Caki2 (cell line): ENCODE data around the gene PTPRCAP. TPM values are rescaled to one million over a fixed set of nuclear protein-coding genes. Genes with fewer than 3 reads are reported as not detected.
A peak's percentile ranks its signal among the peaks of the same experiment; 100 is the strongest.
"Not testable (repeated sequence)": the region's sequence is repeated elsewhere in the genome, so short reads cannot be mapped to it uniquely, and the experiment has no call there.

Source experiments
- DNase-seq: peaks from one replicate; pipeline ENCODE4 v3.0.0-alpha.2; 2015; ENCODE audit warnings: low read depth
- in situ Hi-C: cut with HindIII; loops from 2 replicates; pipeline ENCODE4 v1.10.0; 2016; ENCODE audit warnings: low sequenced_read_pairs, low pct_unique_long_range_greater_than_20kb, mixed read lengths
- total RNA-seq: library from RNA; depleted of rRNA; stranded (reverse); fragments of >200 nt; shearing (Covaris generic); gene quantifications from 2 replicates; pipeline ENCODE4 v1.2.3, GENCODE V29; 2014; ENCODE audit warnings: low replicate concordance

Gene PTPRCAP
- total RNA-seq, 1 experiment from 2014 or later = not detected

- DNase-seq = no peak
- in situ Hi-C loops = no loop called here
Measured at GRCh38 chr11:67405688-67406339, 31.7 kb downstream of the PTPRCAP start.

- in situ Hi-C loops = no loop called here
Measured at GRCh38 chr11:67405196-67405567, 32.3 kb downstream of the PTPRCAP start.

GRCh38 chr11:67404515-67405195 is 32.8 kb downstream of the PTPRCAP start:
- no peak for DNase-seq
- in situ Hi-C loops = no loop called here

More at GRCh38 chr11:67405196-67405567, 32.3 kb downstream of the PTPRCAP start:
- no peak for DNase-seq

GRCh38 chr11:67403085-67403484 is 34.4 kb downstream of the PTPRCAP start:
- DNase-seq, in situ Hi-C loops: not testable (repeated sequence)

- DNase-seq, in situ Hi-C loops: not testable (repeated sequence)
Measured at GRCh38 chr11:67402192-67402839, 35.2 kb downstream of the PTPRCAP start.

- peak; percentile 70 for DNase-seq
- in situ Hi-C loops = no loop called here
Measured at GRCh38 chr11:67401495-67402191, 35.8 kb downstream of the PTPRCAP start, which contains the start of gene PPP1CA. PPP1CA (minus strand) TSS chr11:67401858; CDS start chr11:67401782, 76 bp downstream.

- in situ Hi-C loops = no loop called here
- DNase-seq = no peak
Measured at GRCh38 chr11:67400942-67401494, 36.5 kb downstream of the PTPRCAP start.

- in situ Hi-C loops = no loop called here
- DNase-seq = no peak
Measured at GRCh38 chr11:67400251-67400941, 37.1 kb downstream of the PTPRCAP start.

GRCh38 chr11:67398661-67399563 is 38.6 kb downstream of the PTPRCAP start:
- DNase-seq = no peak
- in situ Hi-C loops = no loop called here

- in situ Hi-C loops = no loop called here
Measured at GRCh38 chr11:67397986-67398660, 39.4 kb downstream of the PTPRCAP start.

GRCh38 chr11:67397536-67397935 is 39.9 kb downstream of the PTPRCAP start:
- in situ Hi-C loops = no loop called here
- no peak for DNase-seq

More at GRCh38 chr11:67397986-67398660, 39.4 kb downstream of the PTPRCAP start:
- DNase-seq = no peak

- in situ Hi-C loops = no loop called here
- no peak for DNase-seq
Measured at GRCh38 chr11:67396587-67397389, 40.7 kb downstream of the PTPRCAP start.

- in situ Hi-C loops = no loop called here
Measured at GRCh38 chr11:67396259-67396581, 41.3 kb downstream of the PTPRCAP start.

GRCh38 chr11:67395555-67396258 is 41.8 kb downstream of the PTPRCAP start:
- in situ Hi-C loops = no loop called here
- no peak for DNase-seq

More at GRCh38 chr11:67396259-67396581, 41.3 kb downstream of the PTPRCAP start:
- DNase-seq = no peak

- DNase-seq = no peak
- in situ Hi-C loops = no loop called here
Measured at GRCh38 chr11:67393990-67394389, 43.5 kb downstream of the PTPRCAP start.
